Measurements from ENCODE around the gene SLC2A2.

SLC2A2 gene

DNA sequence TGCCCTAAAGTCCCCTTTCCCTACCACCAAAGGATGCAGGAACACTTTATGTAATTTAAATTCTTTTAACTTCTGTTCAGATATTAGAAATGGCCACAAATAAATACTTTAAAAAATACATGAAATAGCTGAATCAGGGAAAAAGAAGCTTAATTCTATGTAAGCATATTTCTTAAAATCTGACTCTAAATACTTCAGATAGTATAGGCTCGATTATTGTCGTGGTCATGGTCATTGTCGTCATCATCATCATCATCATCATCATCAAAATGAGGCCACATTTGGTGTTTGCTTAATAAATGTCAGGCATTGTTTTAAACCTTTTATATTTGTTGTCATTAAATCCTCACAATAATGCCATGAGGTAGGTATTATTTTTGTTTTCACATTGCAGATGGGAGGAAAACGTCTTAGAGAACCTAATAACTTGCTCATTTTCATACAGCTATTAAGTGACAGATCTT is 14.6 kb downstream of the SLC2A2 start:
- Histone ChIP-seq H3K4me1 (ENCODE audit: insufficient read depth, low read length) (no peaks in the 10 kb centered on the region), H3K9me3 (ENCODE audit: control insufficient read depth, insufficient read depth, low read length) (no peaks in the 10 kb centered on the region), H3K9ac (ENCODE audit: low read depth, low read length) (no peak overlapping the region), H3K36me3 (ENCODE audit: insufficient read depth, low read length) (no peaks in the 10 kb centered on the region)

DNA sequence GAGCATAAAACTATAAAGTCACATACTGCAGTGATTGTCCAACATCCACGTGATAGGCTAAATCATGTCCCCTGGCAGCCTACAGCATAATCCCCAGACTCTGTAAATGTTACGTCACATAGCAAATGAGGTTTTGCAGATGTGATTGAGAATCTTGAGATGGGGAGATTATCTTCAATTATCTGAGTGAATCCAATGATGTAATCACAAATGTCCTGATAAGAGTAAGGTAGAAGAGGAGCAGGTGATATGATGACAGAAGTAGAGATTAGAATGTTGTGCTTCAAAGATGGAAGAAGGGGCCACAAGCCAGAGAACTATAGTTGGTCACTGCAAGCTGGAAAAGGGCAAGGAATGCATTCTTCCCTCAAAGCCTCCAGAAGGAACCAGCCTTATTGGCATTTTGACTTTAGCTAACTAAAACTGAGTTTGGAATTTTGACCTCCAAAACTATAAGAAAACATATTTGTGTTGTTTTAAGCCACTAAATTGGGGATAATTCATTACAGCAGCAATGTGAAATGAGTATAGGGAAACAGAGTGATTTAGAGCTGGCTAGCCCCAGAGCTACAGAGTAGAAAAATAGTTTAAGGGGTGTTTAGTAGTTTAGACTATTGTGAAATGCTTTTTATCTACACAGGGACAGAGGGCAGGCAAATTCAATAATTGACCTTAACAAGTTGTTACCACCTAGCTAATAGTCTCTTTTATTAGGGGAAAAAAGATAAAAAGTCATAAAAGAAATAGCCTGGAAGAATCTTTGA is 15.2 kb downstream of the SLC2A2 start:
- no peaks in the 10 kb centered on the region for H3K36me3 ChIP-seq (ENCODE audit: insufficient read depth, low read length)
- no peak overlapping the region for H3K9ac ChIP-seq (ENCODE audit: low read depth, low read length)
- no peaks in the 10 kb centered on the region for H3K9me3 ChIP-seq (ENCODE audit: control insufficient read depth, insufficient read depth, low read length)
- no peaks in the 10 kb centered on the region for H3K4me1 ChIP-seq (ENCODE audit: insufficient read depth, low read length)

DNA sequence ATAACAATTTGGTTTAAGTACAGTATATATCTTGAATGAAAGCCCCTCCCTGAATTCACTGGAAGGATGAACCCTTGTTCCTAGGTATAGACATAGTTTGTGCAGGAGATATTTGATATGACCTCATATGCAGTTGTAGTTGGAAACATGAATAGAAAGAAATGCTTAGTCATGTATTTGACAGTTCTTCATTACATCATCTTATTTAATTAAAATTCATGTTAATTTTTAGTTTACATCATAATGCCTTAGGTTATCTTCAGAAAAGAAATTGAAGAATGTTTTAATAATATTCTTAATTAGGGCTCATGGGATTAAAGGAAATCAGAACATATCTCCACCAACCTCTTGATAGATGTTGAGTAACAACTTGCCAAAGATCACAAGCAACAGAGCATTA is 19.2 kb downstream of the SLC2A2 start:
- Histone ChIP-seq H3K9ac (ENCODE audit: low read depth, low read length) (no peak overlapping the region), H3K4me1 (ENCODE audit: insufficient read depth, low read length) (no peaks in the 10 kb centered on the region), H3K36me3 (ENCODE audit: insufficient read depth, low read length) (no peaks in the 10 kb centered on the region), H3K9me3 (ENCODE audit: control insufficient read depth, insufficient read depth, low read length) (no peaks in the 10 kb centered on the region)

DNA sequence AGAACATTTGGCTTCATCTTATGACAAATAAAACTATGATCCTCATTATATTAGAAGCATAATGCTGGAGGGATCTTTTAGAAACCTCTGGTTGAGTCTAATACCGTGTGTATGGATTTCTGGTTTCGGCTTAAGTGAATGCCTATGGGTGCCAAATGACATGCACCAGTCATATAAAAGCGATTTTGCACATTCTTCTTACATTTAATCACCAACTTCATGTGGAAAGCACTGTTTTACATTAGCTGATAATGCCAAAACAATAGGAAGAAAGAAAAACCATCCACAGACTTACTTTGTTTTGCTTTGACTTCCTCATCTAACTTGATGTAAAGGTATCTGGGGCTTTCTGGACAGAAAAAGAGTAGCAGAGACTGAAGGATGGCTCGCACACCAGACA is 20.9 kb downstream of the SLC2A2 start:
- Histone ChIP-seq H3K36me3 (ENCODE audit: insufficient read depth, low read length) (no peaks in the 10 kb centered on the region), H3K9me3 (ENCODE audit: control insufficient read depth, insufficient read depth, low read length) (no peaks in the 10 kb centered on the region), H3K4me1 (ENCODE audit: insufficient read depth, low read length) (no peaks in the 10 kb centered on the region), H3K9ac (ENCODE audit: low read depth, low read length) (no peak overlapping the region)

DNA sequence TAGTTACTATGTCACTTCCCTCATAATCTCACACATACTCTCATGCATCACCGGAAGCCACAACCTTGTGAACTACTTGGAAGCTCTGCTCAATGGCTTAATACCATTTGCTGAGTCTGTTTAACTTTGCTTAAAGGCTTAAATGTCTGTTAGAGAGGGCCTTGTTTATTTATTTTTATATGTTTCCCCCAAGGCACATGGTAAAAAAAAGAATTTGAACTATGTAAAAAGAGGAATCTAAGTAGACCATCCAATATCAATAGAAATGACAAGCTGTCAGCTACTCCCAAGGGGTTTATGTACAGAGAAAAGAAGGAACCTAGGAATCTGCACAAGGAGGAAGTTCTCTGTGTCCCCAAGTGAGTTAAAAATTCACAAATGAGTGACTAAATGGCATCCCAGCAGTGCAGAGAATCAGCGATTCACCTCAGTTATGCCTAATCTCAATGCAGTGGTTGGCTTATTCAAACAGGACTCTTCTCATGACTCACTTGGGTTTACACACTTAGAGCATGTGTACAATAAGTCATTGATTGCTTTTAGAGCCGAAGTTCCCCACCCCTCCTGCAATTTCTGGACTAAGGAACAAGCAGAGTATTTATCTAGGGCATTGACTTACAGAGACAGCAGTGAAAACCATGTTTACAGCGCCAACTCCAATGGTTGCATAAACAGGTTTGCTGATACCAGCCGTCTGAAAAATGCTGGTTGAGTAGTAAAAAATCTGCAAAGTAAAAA is 24.4 kb downstream of the SLC2A2 start:
- no peaks in the 10 kb centered on the region for H3K36me3 ChIP-seq (ENCODE audit: insufficient read depth, low read length)
- H3K9me3 ChIP-seq (ENCODE audit: control insufficient read depth, insufficient read depth, low read length) = no peaks in the 10 kb centered on the region
- no peak overlapping the region for H3K9ac ChIP-seq (ENCODE audit: low read depth, low read length)
- H3K4me1 ChIP-seq (ENCODE audit: insufficient read depth, low read length) = no peaks in the 10 kb centered on the region

DNA sequence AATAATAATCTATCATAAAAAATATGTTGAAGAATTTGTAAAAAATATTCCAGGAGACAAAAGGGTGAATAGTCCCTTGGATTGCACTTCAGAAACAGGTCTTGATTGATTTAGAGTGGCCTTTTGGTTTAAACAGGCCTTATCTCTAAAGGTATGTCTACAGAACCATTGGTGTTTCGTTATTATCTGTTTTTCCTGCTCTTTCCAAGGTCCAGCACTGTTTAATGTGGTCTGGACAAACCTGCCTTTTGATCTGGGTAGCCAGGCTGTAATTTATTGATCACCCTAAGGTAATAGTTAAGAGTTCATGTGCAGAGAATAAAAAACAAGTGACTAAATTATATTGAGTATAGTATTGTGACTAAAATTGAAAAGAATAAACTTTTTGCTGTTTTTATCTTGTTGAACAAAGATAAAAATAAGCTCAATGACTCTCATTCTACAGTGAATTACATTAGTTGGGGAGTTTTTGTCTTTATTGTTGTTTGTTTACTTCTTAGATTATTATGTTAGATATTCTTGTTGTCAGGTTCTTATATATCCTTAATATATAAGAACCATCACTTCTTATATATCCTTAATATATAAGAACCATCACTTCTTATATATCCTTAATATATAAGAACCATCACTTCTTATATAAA is 25.1 kb downstream of the SLC2A2 start:
- Histone ChIP-seq H3K4me1 (ENCODE audit: insufficient read depth, low read length) (no peaks in the 10 kb centered on the region), H3K9ac (ENCODE audit: low read depth, low read length) (no peak overlapping the region), H3K36me3 (ENCODE audit: insufficient read depth, low read length) (no peaks in the 10 kb centered on the region), H3K9me3 (ENCODE audit: control insufficient read depth, insufficient read depth, low read length) (no peaks in the 10 kb centered on the region)

DNA sequence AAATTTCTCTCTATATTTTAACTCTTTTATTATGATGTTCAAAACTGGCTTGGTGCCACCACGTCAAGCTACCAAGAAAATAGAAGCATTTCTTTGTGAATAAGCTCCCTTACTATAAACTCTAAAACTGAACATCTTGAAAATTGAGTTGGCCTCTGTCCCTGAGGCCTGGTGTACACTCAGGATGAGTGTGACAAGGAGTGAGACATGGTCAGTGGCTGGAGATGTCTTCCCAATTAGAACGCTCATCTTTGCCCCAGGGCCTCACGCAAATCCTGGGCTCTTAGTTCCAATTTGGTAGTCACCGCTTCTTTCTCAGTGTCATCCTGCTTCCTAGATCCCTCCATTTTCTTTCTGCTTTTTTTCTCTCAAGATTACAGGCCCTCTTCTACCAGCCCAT is 26.2 kb downstream of the SLC2A2 start:
- Histone ChIP-seq H3K9ac (ENCODE audit: low read depth, low read length) (no peak overlapping the region), H3K9me3 (ENCODE audit: control insufficient read depth, insufficient read depth, low read length) (no peaks in the 10 kb centered on the region), H3K36me3 (ENCODE audit: insufficient read depth, low read length) (no peaks in the 10 kb centered on the region), H3K4me1 (ENCODE audit: insufficient read depth, low read length) (no peaks in the 10 kb centered on the region)

DNA sequence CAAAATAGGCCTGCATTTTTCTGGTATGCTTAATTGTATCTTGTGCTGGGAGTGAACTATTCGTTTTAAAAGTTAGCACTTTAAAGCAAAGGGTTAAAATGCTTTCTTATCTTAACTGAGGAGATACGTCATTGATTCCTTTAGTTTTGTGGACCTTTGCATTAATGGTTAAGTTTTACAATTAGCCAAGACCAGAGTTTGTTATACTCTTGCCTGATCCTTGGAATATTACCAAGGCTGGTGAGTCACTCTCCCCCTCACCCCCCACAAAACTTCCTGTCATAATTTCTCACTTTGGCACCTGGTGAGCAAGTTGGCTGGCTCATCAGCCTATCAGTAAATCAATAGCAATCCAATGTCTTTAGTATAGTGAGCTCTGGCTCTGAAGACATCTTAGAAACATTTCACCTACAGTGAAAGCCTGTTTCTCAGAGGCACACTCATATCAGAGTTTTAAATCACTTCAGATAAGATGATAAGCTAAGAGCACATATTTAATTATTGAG is 26.7 kb downstream of the SLC2A2 start:
- Histone ChIP-seq H3K4me1 (ENCODE audit: insufficient read depth, low read length) (no peaks in the 10 kb centered on the region), H3K36me3 (ENCODE audit: insufficient read depth, low read length) (no peaks in the 10 kb centered on the region), H3K9ac (ENCODE audit: low read depth, low read length) (no peak overlapping the region), H3K9me3 (ENCODE audit: control insufficient read depth, insufficient read depth, low read length) (no peaks in the 10 kb centered on the region)

DNA sequence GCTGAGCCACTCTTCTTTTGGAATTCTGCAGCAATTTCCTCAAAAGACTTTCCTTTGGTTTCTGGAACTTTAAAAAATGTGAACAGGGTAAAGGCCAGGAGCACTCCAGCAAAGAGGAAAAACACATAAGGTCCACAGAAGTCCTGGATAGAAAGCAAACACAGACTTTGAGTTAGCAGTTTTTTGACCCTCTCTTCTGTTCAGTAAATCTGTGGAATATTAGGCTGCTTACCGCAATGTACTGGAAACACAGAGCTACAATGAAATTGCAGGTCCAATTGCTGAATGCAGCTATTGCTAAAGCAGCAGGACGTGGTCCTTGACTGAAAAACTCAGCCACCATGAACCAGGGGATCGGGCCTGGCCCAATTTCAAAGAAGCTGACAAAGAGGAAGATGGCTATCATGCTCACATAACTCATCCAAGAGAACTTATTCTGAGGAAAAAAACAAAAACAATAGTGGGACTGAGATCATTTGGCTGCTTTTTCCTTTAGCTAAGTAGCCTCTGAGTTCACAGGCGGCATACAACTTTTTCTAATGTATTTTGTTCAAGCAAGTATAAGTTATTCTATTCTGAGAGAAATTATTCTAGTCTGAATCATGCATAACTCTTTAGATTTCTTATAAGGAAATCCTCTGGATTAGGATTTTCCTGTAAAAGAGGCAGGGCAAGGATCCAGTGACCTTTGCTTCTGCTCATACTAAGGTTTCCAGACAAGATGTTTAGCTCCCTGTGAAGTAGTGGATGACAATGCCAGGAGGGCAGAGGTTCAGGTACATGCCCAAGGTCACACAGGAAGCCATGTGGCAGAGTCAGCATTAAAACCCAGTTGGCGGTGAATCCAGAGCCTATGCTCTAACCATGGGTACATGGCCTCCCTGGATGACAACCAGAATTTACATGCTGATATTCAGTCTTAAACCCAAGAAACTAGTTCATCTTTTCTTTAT is 28.3 kb downstream of the SLC2A2 start:
- Histone ChIP-seq H3K4me1 (ENCODE audit: insufficient read depth, low read length) (no peaks in the 10 kb centered on the region), H3K36me3 (ENCODE audit: insufficient read depth, low read length) (no peaks in the 10 kb centered on the region), H3K9ac (ENCODE audit: low read depth, low read length) (no peak overlapping the region), H3K9me3 (ENCODE audit: control insufficient read depth, insufficient read depth, low read length) (no peaks in the 10 kb centered on the region)

DNA sequence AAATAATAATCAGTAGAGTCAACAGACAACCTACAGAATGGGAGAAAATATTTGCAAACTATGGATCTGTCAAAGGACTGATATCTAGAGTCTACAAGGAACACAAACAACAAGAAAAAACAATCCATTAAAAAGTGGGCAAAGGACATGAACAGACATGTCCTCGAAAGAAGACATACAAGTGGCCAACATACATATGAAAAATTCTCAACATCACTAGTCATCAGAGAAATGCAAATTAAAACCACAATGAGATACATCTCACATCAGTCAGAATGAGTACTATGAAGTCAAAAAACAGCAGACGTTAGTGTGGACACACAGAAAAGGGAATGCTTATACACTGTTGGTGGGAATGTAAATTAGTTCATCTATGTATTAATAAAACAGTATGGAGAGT is 33.7 kb downstream of the SLC2A2 start:
- H3K9ac ChIP-seq (ENCODE audit: low read depth, low read length) = no peak overlapping the region
- no peaks in the 10 kb centered on the region for H3K4me1 ChIP-seq (ENCODE audit: insufficient read depth, low read length)
- H3K36me3 ChIP-seq (ENCODE audit: insufficient read depth, low read length) = no peaks in the 10 kb centered on the region
- no peaks in the 10 kb centered on the region for H3K9me3 ChIP-seq (ENCODE audit: control insufficient read depth, insufficient read depth, low read length)

DNA sequence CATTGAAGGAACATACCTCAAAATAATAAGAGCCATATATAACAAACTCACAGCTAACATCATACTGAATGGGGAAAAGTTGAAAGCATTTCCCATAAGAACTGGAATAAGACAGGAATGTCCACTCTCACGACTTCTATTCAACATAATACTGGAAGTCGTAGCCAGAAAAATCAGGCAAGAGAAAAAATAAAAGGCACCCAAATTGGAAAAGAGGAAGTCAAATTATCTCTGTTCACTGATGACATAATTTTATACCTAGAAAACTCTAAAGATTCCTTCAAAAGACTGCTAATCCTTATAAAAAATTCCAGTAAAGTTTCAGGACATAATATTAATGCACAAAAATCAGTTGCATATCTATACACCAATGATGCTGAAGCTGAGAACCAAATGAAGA is 34.9 kb downstream of the SLC2A2 start:
- H3K9me3 ChIP-seq (ENCODE audit: control insufficient read depth, insufficient read depth, low read length) = no peaks in the 10 kb centered on the region
- H3K9ac ChIP-seq (ENCODE audit: low read depth, low read length) = no peak overlapping the region
- no peaks in the 10 kb centered on the region for H3K4me1 ChIP-seq (ENCODE audit: insufficient read depth, low read length)
- no peaks in the 10 kb centered on the region for H3K36me3 ChIP-seq (ENCODE audit: insufficient read depth, low read length)

DNA sequence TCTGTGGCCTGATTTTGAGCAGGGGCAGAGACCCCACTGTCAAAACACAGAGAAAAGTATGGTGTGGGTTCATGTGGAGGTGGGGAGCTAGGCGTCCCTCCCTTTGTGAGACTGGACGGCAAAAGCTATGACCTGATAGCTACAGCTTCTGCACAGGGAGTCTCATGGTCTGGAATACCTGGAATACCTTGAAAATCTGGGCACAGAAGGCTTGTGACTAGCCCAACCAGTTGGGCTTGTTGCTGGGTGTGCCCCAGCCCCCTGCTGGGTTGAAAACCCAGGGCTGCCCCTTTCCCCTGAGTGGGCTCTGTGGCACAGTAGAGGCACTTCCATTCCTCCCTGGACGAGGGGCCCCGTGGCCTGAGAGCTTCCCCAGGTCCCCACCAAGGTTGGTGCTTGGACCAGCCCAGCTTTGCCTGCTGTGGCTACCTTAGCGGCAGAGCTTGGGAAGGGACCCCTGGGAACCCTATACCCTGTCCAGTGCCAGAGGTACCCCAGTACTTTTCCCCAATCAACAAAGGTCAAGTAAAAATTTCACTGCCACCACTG is 37.3 kb downstream of the SLC2A2 start:
- Histone ChIP-seq H3K9ac (ENCODE audit: low read depth, low read length) (no peak overlapping the region), H3K9me3 (ENCODE audit: control insufficient read depth, insufficient read depth, low read length) (no peaks in the 10 kb centered on the region), H3K4me1 (ENCODE audit: insufficient read depth, low read length) (no peaks in the 10 kb centered on the region), H3K36me3 (ENCODE audit: insufficient read depth, low read length) (no peaks in the 10 kb centered on the region)

DNA sequence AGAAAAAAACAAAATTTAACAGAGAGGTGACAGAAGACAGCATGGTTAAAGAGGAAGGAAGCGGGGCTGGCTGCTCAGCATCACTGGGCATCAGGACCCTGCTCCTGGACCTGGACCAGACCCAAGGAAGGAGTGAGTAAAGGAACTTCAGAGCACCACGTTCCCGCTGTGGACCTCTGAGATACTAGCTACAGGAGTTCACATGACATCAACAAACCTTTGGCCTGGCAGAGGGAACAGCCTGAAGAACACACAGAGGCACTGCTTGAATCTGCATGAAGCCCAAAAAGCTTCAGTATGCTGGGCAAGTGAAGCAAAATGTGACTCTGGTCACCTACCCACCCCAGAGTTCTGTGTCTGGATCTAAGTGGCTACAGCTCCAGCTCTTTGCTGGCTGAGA is 38.1 kb downstream of the SLC2A2 start:
- Histone ChIP-seq H3K4me1 (ENCODE audit: insufficient read depth, low read length) (no peaks in the 10 kb centered on the region), H3K9me3 (ENCODE audit: control insufficient read depth, insufficient read depth, low read length) (no peaks in the 10 kb centered on the region), H3K9ac (ENCODE audit: low read depth, low read length) (no peak overlapping the region), H3K36me3 (ENCODE audit: insufficient read depth, low read length) (no peaks in the 10 kb centered on the region)

DNA sequence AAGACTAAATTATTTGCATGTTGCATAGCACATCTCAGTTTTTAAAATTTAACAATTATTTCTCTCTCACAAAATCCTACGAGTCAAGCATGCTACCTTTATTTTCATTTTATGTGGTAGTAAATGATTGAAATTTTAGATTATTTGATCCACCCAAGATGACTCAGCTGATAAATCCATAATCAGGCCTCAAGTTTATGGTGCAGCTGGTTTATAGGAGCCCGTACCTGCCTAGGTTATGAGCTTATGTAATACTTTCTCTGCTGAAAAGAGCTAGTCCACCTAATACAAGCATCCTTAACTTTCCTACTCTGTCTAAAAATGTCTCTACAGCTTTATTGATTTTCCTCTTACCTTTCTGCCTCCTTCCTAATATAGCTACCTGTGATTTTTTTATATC is 41.2 kb downstream of the SLC2A2 start:
- H3K9me3 ChIP-seq (ENCODE audit: control insufficient read depth, insufficient read depth, low read length) = no peaks in the 10 kb centered on the region
- no peaks in the 10 kb centered on the region for H3K4me1 ChIP-seq (ENCODE audit: insufficient read depth, low read length)
- no peak overlapping the region for H3K9ac ChIP-seq (ENCODE audit: low read depth, low read length)
- no peaks in the 10 kb centered on the region for H3K36me3 ChIP-seq (ENCODE audit: insufficient read depth, low read length)
